ENCODE measurements around the gene SULT1A3.
"Not testable (repeated sequence)": the region's sequence is repeated elsewhere in the genome, so short reads cannot be mapped to it uniquely, and the experiment has no call there.

SULT1A3 gene

GRCh38 chr16:30187556-30187865 lies 11.5 kb upstream of the SULT1A3 start:
- DNase-seq = no peak

- no peak for DNase-seq
These were observed 11.0 kb upstream of the SULT1A3 start for GRCh38 chr16:30187971-30188561.

GRCh38 chr16:30191158-30191557 lies 7.9 kb upstream of the SULT1A3 start:
- DNase-seq = not testable (repeated sequence)

GRCh38 chr16:30193098-30193497 lies 6.0 kb upstream of the SULT1A3 start:
- not testable (repeated sequence) for DNase-seq

- DNase-seq = not testable (repeated sequence)
These were observed 5.4 kb upstream of the SULT1A3 start, which contains the start of the genes BOLA2B and SLX1A for GRCh38 chr16:30193615-30194014. TSS of gene BOLA2B (minus strand) at chr16:30193666. CDS start at chr16:30193595, 71 bp downstream. TSS of gene SLX1A (plus strand) at chr16:30193875. CDS start at chr16:30194085, 210 bp downstream.

- DNase-seq = not testable (repeated sequence)
These were observed 4.7 kb upstream of the SULT1A3 start for GRCh38 chr16:30194172-30194925.

GRCh38 chr16:30197001-30197400 lies 2.1 kb upstream of the SULT1A3 start:
- DNase-seq = not testable (repeated sequence)

- not testable (repeated sequence) for DNase-seq
These were observed 721 bp downstream of the SULT1A3 start for GRCh38 chr16:30199608-30200343.

GRCh38 chr16:30205541-30206236 lies 6.6 kb downstream of the SULT1A3 start:
- not testable (repeated sequence) for DNase-seq

- DNase-seq = not testable (repeated sequence)
These were observed 7.2 kb downstream of the SULT1A3 start for GRCh38 chr16:30206252-30206651.

GRCh38 chr16:30207063-30207704 lies 8.1 kb downstream of the SULT1A3 start:
- DNase-seq = not testable (repeated sequence)

GRCh38 chr16:30209032-30209431 lies 10.0 kb downstream of the SULT1A3 start:
- not testable (repeated sequence) for DNase-seq

- DNase-seq = not testable (repeated sequence)
These were observed 12.4 kb downstream of the SULT1A3 start for GRCh38 chr16:30211414-30211813.

- not testable (repeated sequence) for DNase-seq
These were observed 18.0 kb downstream of the SULT1A3 start for GRCh38 chr16:30217082-30217481.

GRCh38 chr16:30248379-30248778 lies 49.3 kb downstream of the SULT1A3 start, which contains the start of gene NPIPB13:
TSS of gene NPIPB13 (minus strand) at chr16:30248479. CDS start at chr16:30245573, 2,906 bp downstream.
- DNase-seq = not testable (repeated sequence)
